NOMO-1 (cell line): ENCODE measurements around the gene SUSD5.
"Not testable (repeated sequence)": the region's sequence is repeated elsewhere in the genome, so short reads cannot be mapped to it uniquely, and the experiment has no call there.

Experiments
- DNase-seq, 2 experiments: peaks; one replicate each; lab custom pipeline; 2025; ENCODE audit not compliant: unreplicated experiment in 2 of 2; lab: John Stamatoyannopoulos, UW

Gene SUSD5

DNA sequence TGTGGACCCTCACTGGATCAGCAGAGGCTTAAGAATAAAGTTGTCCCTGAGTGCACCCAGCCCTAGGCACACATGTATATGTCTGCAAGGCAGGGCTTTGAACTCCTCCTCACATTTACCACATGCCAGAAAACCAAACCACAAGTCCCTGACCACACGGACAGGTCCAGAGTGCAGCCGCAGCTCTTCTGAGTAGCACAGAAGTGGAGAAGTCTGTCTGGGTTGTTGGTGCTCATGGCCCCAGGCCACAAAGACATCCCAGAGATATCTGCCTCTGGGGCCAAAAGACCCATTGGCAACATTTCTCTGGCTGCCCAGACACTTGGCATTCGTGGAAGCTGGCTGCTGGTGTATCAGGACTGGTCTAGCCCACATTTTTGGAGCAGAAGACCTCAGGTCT lies 17.4 kb downstream of the SUSD5 start:
- no peak for DNase-seq

DNA sequence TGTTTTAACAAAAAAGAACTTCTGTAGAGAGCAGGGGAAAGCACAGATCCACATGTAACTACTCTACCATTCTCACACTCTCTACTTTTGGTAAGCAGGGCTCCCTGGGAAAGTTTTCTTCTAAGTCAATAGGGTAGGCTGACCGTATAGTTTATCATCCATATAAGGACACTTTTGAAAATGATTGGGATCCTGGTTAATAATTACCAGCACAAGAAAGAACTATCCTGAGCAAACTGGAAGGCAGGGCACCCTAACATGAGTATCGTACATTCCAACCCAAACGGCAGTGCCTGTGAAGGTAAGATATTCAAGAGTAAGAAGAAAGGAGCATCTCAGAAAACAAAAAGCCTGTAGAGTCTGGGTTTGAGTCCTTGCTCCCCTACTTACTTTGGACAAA lies 22.1 kb downstream of the SUSD5 start:
- no peak for DNase-seq

GRCh38 chr3:33194303-33194702 lies 24.3 kb downstream of the SUSD5 start:
- DNase-seq, result no peak

DNA sequence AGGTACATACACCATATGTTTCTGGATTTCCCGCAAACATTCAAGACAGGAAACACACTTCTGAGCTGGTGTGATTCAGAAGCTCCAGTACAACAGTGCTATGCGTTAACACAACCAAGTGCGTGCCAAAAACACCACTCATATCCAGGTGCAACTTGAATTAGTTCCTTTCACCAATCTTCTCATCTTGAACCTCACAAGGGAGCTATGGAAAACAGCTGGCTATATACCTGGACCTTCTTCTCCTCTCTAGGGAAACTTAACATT lies 31.3 kb downstream of the SUSD5 start:
- no peak for DNase-seq

- no peak for DNase-seq
Observed at GRCh38 chr3:33186524-33187367, 31.9 kb downstream of the SUSD5 start.

DNA sequence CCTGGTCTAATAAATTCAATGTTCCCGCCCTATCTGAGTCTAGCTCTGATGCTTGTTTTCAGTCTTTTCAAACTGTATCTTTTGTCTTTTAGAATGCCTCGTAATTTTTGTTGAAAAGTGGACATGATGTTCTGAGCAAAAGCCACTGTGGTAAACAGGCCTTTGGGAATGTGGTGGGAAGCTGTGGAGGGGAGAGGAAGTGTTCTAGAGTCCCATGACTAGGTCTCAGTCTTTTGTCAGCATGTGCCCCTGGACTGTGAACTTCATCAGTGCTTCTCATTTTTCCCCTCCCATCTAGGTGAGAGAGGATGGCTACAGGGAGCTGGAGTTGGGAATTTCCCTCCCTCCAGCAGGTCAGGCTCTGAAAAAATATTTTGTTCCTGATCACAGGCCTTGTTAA lies 33.7 kb downstream of the SUSD5 start:
- DNase-seq, result no peak

DNA sequence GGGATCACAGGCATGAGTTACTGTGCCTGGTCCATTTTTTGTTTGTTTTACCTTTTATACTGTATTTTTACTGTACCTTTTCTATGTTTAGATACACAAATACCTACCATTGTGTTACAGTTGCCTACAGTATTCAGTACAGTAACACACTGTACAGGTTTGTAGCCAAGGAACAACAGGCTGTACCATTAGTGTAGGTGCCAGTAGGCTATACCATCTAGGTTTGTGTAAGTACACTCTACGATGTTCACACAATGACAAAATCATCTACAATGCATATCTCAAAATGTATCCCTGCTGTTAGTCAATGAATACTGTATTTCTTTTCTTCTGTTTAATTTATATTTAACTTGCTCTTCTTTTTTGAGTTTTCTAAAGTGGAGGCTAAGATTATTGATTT lies 37.0 kb downstream of the SUSD5 start:
- DNase-seq, result not testable (repeated sequence)

- no peak for DNase-seq
Observed at GRCh38 chr3:33181229-33181628, 37.4 kb downstream of the SUSD5 start.

- DNase-seq, result no peak
Observed at GRCh38 chr3:33179132-33179531, 39.5 kb downstream of the SUSD5 start.

GRCh38 chr3:33174711-33175414 lies 43.7 kb downstream of the SUSD5 start:
- DNase-seq, result no peak

DNA sequence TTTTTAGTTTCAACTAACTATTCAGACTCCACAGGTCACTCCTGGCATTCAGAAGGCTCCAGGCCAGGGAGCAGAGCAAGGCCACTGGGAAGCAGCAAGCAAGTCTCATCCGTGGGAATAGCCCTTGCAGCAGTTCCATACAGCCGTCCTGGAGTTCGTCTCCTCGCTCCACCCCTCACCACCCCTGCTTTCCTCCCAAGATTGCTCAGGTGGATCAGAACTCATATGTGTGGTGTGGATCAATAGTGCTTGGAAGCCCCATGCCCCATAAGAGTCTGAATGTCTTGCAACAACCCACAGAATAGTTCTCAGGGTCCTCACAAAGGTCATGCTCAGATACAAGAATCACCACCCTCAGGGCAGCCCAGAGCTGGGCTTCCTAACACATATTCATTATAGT lies 44.5 kb downstream of the SUSD5 start:
- DNase-seq, result no peak

DNA sequence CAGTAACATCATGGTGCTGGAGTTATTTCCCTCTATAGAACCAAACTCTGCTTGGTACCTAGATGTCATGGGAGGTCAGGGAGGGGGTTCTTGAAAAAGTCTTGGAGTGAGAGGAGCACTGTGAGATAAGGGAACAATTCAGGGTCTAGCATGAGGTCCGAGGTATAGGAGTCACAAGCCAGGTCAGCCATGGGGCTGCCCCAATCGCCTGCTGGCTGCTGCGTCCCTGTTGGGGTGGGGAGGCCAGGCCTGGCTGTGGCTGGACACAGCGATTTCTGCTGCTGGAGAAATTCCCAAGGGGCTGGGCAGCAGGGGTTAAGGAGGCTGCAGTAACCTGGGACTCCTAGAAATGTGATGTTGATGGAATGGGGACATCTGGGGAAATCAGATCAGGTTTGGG lies 44.9 kb downstream of the SUSD5 start:
- DNase-seq, result no peak

- DNase-seq, result no peak
Observed at GRCh38 chr3:33173103-33173502, 45.5 kb downstream of the SUSD5 start.

- DNase-seq, result no peak
Observed at GRCh38 chr3:33171580-33171979, 47.0 kb downstream of the SUSD5 start.

GRCh38 chr3:33170531-33170930 lies 48.1 kb downstream of the SUSD5 start:
- no peak for DNase-seq

GRCh38 chr3:33167716-33168336 lies 50.8 kb downstream of the SUSD5 start:
- DNase-seq, result no peak

DNA sequence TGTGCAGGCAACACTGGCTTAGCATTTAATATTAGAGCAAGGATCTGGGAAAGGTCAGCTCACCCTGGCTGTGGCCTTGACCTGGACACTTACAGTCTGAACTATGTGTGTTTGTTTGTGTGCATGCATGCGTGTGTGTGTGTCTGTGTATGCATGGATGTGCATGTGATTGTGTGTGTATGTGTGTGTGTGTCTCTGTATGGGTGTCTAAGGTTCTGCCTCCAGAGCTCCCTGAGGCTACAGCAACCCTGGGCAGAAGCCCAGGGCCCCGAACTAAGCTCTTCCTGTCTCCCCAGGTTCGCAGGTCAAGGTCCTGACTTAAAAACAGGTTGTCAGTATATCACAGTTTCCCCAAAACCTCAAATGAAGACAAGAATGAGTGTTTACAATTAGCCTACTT lies 51.3 kb downstream of the SUSD5 start:
- no peak for DNase-seq

GRCh38 chr3:33166095-33166494 lies 52.5 kb downstream of the SUSD5 start:
- no peak for DNase-seq

DNA sequence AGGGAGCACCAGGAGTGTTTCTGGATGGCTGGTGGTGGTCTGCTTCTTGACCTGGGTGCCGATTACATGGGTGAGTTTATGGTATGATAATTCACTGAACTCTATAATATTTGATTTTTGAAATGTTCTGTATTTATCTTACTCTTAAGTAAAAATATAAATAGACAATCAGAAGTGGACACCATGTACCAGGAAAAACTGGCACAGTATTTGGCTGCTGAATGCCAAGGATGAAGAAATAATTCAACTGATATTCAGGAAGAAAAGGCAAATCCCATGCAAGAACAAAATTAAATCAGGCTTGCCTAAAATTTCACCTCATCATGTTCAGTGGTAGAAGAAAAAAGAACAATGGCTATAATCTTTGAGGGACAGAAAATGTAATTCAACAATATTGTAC lies 53.2 kb downstream of the SUSD5 start:
- no peak for DNase-seq

GRCh38 chr3:33162621-33163020 lies 56.0 kb downstream of the SUSD5 start:
- DNase-seq, result not testable (repeated sequence)

- no peak for DNase-seq
Observed at GRCh38 chr3:33159981-33160380, 58.6 kb downstream of the SUSD5 start.

- no peak for DNase-seq
Observed at GRCh38 chr3:33159234-33159633, 59.4 kb downstream of the SUSD5 start.
